GM23338 (cell line): Measurements from ENCODE around the gene ADAMTS13. TPM values are rescaled to one million over a fixed set of nuclear protein-coding genes. Genes with fewer than 3 reads are reported as not detected.
A peak's percentile ranks its signal among the peaks of the same experiment; 100 is the strongest.

ENCODE experiments used
- ATAC-seq: fragments of 200-7000 bp; cut with Tn5 transposase; 3 replicates; pipeline ENCODE4 v1.9.1; 2020
- DNase-seq: peaks from one replicate; pipeline ENCODE4 v3.0.0-alpha.2; 2015; ENCODE audit warnings: low spot score
- H2AFZ ChIP-seq: fragments of 200-600 bp; sonication (generic); 2 replicates; pipeline ENCODE4 v1.8.0; 2016; ENCODE audit warnings: antibody characterized with exemption, mild to moderate bottlenecking, moderate library complexity
- H3F3A ChIP-seq: fragments of 200-600 bp; sonication (generic); replicated peaks from 2 replicates; pipeline ENCODE4 v1.8.0; 2017; ENCODE audit warnings: antibody characterized with exemption, mixed run types, low read depth
- H3K27ac ChIP-seq: fragments of 200-600 bp; sonication (generic); 2 replicates; pipeline ENCODE4 v1.6.1; 2016; ENCODE audit warnings: low read depth
- H3K27me3 ChIP-seq: fragments of 200-600 bp; sonication (generic); 2 replicates; pipeline ENCODE4 v1.8.0; 2016; ENCODE audit warnings: mild to moderate bottlenecking, mixed run types, moderate library complexity; ENCODE audit not compliant: insufficient read depth
- H3K36me3 ChIP-seq: fragments of 200-600 bp; sonication (generic); 2 replicates; pipeline ENCODE4 v1.8.0; 2016; ENCODE audit warnings: mild to moderate bottlenecking; ENCODE audit not compliant: insufficient read depth
- H3K4me1 ChIP-seq: fragments of 200-600 bp; sonication (generic); 2 replicates; pipeline ENCODE4 v1.8.0; 2016; ENCODE audit warnings: mild to moderate bottlenecking, moderate library complexity; ENCODE audit not compliant: insufficient read depth
- H3K4me2 ChIP-seq: fragments of 200-600 bp; sonication (generic); 2 replicates; pipeline ENCODE4 v1.7.1; 2017; ENCODE audit warnings: mixed run types
- H3K4me3 ChIP-seq: fragments of 200-600 bp; sonication (generic); 2 replicates; pipeline ENCODE4 v1.6.1; 2016; ENCODE audit warnings: mixed run types
- H3K79me2 ChIP-seq: fragments of 200-600 bp; sonication (generic); replicated peaks from 2 replicates; pipeline ENCODE4 v1.8.0; 2017; ENCODE audit warnings: mild to moderate bottlenecking; ENCODE audit not compliant: insufficient read depth
- H3K9me2 ChIP-seq: fragments of 200-600 bp; sonication (generic); 2 replicates; pipeline ENCODE4 v1.8.0; 2017; ENCODE audit not compliant: insufficient read depth
- H4K20me1 ChIP-seq: fragments of 200-600 bp; sonication (generic); replicated peaks from 2 replicates; pipeline ENCODE4 v1.8.0; 2017; ENCODE audit warnings: mild to moderate bottlenecking; ENCODE audit not compliant: insufficient read depth
- H3K27ac Mint-ChIP-seq: 2 replicates; pipeline ENCODE4 v1.8.0; 2020; ENCODE audit warnings: inconsistent platforms, mild to moderate bottlenecking, moderate library complexity, mixed read lengths
- H3K27me3 Mint-ChIP-seq: 3 replicates; pipeline ENCODE4 v1.8.0; 2022; ENCODE audit warnings: low read depth, mild to moderate bottlenecking, moderate library complexity, mixed read lengths, inconsistent platforms; ENCODE audit not compliant: insufficient read depth, poor library complexity
- H3K36me3 Mint-ChIP-seq: 3 replicates; pipeline ENCODE4 v1.8.0; 2021; ENCODE audit warnings: low read depth, mild to moderate bottlenecking, inconsistent platforms, moderate library complexity, mixed read lengths
- H3K4me1 Mint-ChIP-seq: 3 replicates; pipeline ENCODE4 v1.8.0; 2020; ENCODE audit warnings: mild to moderate bottlenecking, inconsistent platforms, mixed read lengths
- H3K4me3 Mint-ChIP-seq: 3 replicates; pipeline ENCODE4 v1.8.0; 2021; ENCODE audit warnings: moderate library complexity, mild to moderate bottlenecking, inconsistent platforms, mixed read lengths
- H3K9me3 Mint-ChIP-seq: 3 replicates; pipeline ENCODE4 v1.8.0; 2020; ENCODE audit warnings: moderate library complexity, mild to moderate bottlenecking, inconsistent platforms, mixed read lengths
- CREB1 ChIP-seq: fragments of 250-450 bp; sonication (Bioruptor Pico); IDR thresholded peaks from 2 replicates; pipeline ENCODE4 v1.5.0; 2020; ENCODE audit warnings: low read depth, mild to moderate bottlenecking, moderate library complexity
- ETS1 ChIP-seq: IDR thresholded peaks from 2 replicates; pipeline ENCODE4 v1.6.1; 2016; ENCODE audit warnings: antibody characterized with exemption
- EZH2phosphoT487 ChIP-seq: fragments of 200-600 bp; sonication (generic); IDR thresholded peaks from one replicate; pipeline ENCODE4 v1.8.1; 2018; ENCODE audit warnings: antibody characterized with exemption; ENCODE audit not compliant: unreplicated experiment
- JUNB ChIP-seq: IDR thresholded peaks from one replicate; pipeline ENCODE4 v1.6.1; 2016; ENCODE audit warnings: antibody characterized with exemption; ENCODE audit not compliant: unreplicated experiment
- POLR2AphosphoS5 ChIP-seq: IDR thresholded peaks from 2 replicates; pipeline ENCODE4 v1.6.1; 2016; ENCODE audit warnings: antibody characterized with exemption, low read depth
- ZNF114 ChIP-seq: fragments of 250-450 bp; sonication (Bioruptor Pico); IDR thresholded peaks from 2 replicates; pipeline ENCODE4 v1.5.0; 2020; ENCODE audit warnings: mild to moderate bottlenecking, moderate library complexity
- ZNF331 ChIP-seq: fragments of 250-450 bp; sonication (Bioruptor Pico); IDR thresholded peaks from 2 replicates; pipeline ENCODE4 v1.5.0; 2020; ENCODE audit warnings: low read depth, mild to moderate bottlenecking, moderate library complexity
- ZNF462 ChIP-seq: fragments of 250-450 bp; sonication (Bioruptor Pico); IDR thresholded peaks from 2 replicates; pipeline ENCODE4 v1.5.0; 2020; ENCODE audit warnings: mild to moderate bottlenecking, moderate library complexity
- polyA plus RNA-seq: library from polyadenylated mRNA; unstranded; fragments of >200 nt; fragmentation: Nextera tagmentation; extraction: Ambion mirVana; gene quantifications from 2 replicates; pipeline ENCODE4 v1.2.1, GENCODE V29; 2016
- total RNA-seq: library from RNA; depleted of rRNA; stranded (reverse); fragments of >200 nt; shearing (Covaris generic); gene quantifications from 2 replicates; pipeline ENCODE4 v1.2.3, GENCODE V29; 2014

ADAMTS13 gene
- total and polyA plus RNA-seq, 2 experiments from 2014 or later = 6.0 TPM

GRCh38 chr9:133417541-133418461 lies 4.4 kb upstream of the ADAMTS13 start, which contains the start of gene REXO4 (continued):
- no peak for TF ChIP-seq ZNF462 (CRISPR knock-in tag)
- peak; percentile 79 for TF ChIP-seq CREB1 (CRISPR knock-in tag)
- TF ChIP-seq ZNF331 (CRISPR knock-in tag) = no peak
- TF ChIP-seq POLR2AphosphoS5 = peak; percentile 73
- TF ChIP-seq JUNB = no peak
- TF ChIP-seq ZNF114 = no peak
- peak; percentile 73 for TF ChIP-seq ETS1

GRCh38 chr9:133419005-133419404 lies 3.2 kb upstream of the ADAMTS13 start:
- Mint-ChIP-seq H3K27me3 (peaks cover 16% of the 10 kb centered on the region), H3K9me3 (peaks cover 8% of the 10 kb centered on the region; the same call in 2 of the 3 replicates), H3K4me3 (peak overlapping the region; percentile 96), H3K27ac (peak overlapping the region; percentile 34; the same call in 1 of the 2 replicates), H3K4me1 (peaks cover 35% of the 10 kb centered on the region), H3K36me3 (peaks cover 25% of the 10 kb centered on the region)
- DNase-seq = peak; percentile 18
- peaks cover 5% of the 10 kb centered on the region; the same call in 1 of the 2 replicates for H4K20me1 ChIP-seq
- H3K9me2 ChIP-seq = no peaks in the 10 kb centered on the region
- H3K27me3 ChIP-seq = no peaks in the 10 kb centered on the region
- H3K4me3 ChIP-seq = peak overlapping the region; percentile 97
- no peak for ATAC-seq
- H3K79me2 ChIP-seq = peaks cover 36% of the 10 kb centered on the region
- H3K27ac ChIP-seq = no peak overlapping the region
- H3K4me2 ChIP-seq = peak overlapping the region; percentile 91
- no peaks in the 10 kb centered on the region for H3K36me3 ChIP-seq
- no peak overlapping the region for H2AFZ ChIP-seq
- H3K4me1 ChIP-seq = peaks cover 7% of the 10 kb centered on the region
- H3F3A ChIP-seq = peaks cover 10% of the 10 kb centered on the region
- no peak for TF ChIP-seq EZH2phosphoT487
